ENCODE measurements around the gene NECAB3.

The NECAB3 gene

GRCh38 chr20:33663161-33664084 is 10.8 kb downstream of the NECAB3 start:
- peak; percentile 87 for DNase-seq

DNA sequence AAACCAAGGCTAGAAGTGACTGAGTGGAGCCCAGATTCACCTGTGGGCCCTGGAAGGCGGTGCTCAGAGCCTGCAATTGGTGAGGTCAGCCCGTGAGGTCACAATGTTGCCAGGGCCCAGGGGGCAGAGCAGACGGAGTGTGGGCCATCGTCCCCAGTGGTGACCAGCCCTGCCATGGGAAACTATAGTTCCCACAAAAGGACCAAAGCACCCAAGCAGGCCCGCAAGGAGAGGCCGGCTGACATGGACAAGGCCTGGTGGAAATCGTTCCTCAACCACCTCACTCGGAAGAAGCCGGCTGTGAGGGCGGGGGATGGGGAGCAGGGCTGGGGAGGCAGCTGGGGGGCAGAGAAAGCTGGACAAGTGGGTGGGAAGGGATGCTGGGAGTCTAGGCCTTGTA is 12.1 kb downstream of the NECAB3 start, which contains the start of gene C20orf144:
Gene C20orf144 (plus strand): TSS at position 156 of the 400 bp plus-strand sequence. CDS start 19 bp downstream, at position 175.
- DNase-seq = no peak

GRCh38 chr20:33660685-33661058 is 13.6 kb downstream of the NECAB3 start:
- no peak for DNase-seq

DNA sequence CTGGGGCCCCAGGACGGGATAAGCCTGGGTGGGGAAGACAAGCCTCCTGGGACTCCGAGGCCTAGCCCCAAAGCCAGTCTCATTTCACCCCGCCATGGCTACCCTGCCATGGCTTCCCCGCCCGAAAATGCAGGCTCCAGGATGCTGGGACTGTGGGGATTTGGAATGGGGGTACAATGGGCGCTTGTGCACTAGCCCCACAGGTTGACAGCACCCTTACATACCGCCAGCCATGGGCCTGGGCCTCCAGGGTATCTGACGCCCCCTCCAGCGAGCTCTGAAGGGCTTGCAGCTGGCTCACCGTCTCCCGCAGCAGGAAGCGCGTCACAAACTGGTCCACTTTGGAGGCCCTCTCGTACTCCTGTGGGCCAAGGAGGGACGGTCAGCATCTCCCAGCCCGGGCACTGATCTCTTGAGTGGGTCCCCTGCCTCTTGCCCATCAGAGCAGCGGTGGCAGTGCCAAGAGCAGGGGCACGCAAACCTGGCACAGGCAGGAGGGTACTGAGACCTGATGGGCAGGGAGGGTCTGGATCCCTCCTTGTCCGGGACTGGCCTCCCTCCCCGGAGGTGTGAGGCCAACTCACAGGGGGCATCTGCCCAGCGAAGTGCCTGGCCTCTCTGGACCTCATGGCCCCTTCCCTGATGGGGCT is 14.1 kb downstream of the NECAB3 start:
- no peak for DNase-seq

DNA sequence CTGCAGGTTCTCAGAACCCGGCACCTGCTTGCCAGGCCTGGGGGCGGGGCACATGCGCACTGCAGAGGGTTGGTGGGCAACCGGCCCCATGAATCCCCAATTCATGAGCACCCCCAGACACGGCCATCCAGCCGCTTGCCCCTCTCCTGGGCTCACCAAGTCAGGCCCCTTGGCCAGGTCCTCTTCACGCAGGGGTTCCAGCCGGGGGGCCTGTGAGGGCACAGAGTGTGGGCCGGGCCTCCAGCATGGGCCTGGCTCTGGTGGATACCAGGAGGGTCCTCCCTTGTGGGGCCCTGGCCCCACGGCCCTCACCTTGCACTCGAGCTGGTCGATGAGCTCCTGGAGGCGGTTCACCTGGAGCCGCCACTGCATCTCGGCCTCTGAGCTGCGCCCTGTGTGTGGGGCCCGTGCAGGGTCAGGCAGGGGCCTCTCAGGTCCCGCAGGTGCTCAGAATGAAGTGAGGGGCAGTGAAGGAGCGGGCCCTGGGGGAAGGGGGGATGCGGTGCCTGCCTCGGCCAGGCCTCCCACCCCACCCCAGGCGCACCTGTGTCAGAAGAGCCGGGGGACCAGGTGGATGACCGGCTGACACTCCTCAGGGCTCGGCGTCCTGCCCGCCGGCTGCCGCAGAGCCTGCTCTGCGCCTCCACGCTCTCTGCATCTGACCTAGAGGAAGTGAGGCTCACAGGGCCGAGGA is 14.7 kb downstream of the NECAB3 start:
- no peak for DNase-seq

DNA sequence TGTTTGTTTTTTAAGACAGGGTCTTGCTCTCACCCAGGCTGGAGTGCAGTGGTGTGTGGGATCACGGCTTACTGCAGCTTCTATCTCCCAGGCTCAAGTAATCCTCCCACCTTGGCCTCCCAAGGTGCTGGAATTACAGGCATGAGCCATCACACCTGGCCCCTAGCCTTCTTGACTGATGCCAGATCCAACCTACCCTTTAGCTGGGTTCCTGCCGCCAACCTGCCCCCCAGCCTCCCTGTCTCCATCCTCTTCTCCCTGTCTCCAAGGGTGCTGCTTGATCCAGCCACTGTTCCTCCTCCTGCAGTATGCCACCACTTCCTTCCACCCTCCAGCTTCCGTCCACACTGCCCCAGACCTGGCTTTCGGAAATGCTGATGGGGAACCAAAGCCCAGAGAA is 15.3 kb downstream of the NECAB3 start:
- DNase-seq = no peak

GRCh38 chr20:33658510-33658909 is 15.7 kb downstream of the NECAB3 start:
- DNase-seq = no peak

GRCh38 chr20:33657704-33658095 is 16.5 kb downstream of the NECAB3 start:
- DNase-seq = no peak

- DNase-seq = no peak
These were observed 17.2 kb downstream of the NECAB3 start for GRCh38 chr20:33656783-33657703.

DNA sequence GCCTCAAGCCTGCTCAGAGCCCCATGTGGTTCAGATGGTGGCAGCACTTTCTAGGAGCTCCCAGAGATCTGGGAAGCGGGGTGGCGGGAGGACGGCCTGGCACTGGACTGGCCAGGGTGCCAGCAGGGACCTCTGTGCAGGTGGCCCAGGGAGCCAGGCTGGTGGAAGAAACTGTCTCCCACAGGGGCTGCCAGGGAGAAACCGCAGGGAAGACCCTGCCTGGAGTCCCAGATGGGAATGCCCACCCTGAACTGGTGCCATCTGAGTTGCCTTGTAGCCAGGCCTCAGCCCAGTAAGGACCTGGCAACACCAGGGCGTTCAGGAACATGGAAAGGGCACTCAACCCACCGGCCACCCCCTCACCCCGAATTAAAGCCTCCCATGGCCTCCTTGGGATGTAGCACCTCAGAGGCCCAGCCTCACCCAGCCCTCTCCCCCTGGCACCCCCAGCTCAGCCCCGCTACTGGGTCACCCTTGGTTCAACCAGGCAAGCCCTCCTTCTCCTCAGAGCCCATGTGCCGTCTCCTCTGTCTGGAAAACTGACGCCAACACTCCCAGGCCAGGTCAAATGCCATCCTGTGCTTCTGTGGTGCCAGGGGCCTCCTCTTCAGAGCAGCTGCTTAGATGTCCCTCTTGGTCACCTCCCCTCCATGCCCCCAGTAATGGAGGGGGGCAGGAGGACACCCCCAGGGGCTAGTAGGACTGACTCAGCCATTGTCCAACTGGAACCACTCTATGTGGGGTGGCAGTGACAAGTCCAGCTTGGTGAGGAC is 18.0 kb downstream of the NECAB3 start:
- DNase-seq = no peak

- no peak for DNase-seq
These were observed 19.1 kb downstream of the NECAB3 start for GRCh38 chr20:33655164-33655563.

GRCh38 chr20:33654680-33655161 is 19.5 kb downstream of the NECAB3 start:
- no peak for DNase-seq

DNA sequence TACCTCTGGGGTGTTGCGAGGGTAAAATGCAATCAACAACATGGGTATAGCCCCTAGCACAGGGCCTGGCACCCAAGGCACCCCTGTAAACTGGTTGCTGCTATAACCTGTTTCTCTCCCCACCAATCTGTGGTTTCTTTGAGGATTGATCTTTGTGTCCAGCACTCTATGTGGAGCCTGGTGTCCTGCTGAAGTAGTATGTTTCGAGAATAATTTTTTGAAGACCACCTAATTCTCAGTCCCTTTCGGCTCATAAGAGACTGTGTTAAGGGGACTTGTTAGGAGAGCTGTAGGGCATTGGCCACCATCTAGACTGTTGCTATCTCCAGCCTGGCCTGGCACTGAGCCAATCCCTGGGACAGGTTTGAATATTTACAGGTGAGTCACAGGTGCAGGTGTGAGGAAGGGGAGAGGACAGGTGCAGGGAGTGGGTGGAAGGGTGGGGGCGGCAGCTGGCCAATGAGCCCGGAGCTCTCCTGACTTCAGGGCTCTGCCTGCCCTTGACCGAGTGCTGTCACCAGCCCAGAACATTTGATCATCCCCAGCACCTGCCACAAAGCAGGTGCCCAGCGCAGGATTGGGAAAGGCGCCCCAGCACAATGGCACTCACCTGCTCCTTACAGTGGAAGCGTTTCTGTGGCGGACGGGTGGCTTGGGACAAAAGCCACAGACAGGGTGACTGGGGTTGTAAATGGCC is 20.2 kb downstream of the NECAB3 start:
- no peak for DNase-seq

DNA sequence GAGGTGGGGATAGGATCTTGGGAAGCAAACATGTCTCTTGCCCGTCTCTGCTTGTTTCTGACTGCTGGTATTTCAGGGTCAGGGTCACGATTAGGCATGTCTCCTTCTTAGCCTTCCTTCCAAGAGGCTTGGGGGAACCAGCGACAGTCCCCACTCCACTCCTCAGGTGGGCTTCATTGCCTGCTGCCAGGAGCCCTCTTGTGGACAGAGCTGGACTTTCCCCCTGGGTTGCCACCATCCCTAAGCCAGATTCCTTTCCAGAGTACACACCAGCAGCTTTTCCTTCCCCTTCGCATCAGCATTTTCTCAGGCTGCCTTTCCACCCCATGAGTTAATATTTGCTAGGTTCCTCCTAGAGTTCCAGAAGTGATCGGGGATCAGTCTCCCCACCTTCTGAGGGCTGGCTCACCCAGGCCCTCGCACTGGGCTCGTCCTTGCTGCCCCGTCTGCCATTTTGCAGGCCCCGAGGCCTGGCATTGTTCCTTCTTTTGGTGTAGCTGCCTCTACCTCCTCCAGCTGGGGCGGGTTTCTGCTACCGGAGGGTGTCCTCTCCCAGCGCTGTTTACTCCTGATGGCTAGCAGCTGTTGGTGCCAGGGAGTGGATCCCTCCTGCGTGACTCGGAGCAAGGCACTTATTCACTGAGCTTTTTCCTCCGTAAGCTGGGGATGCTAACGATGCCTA is 20.9 kb downstream of the NECAB3 start:
- peak; percentile 32 for DNase-seq

DNA sequence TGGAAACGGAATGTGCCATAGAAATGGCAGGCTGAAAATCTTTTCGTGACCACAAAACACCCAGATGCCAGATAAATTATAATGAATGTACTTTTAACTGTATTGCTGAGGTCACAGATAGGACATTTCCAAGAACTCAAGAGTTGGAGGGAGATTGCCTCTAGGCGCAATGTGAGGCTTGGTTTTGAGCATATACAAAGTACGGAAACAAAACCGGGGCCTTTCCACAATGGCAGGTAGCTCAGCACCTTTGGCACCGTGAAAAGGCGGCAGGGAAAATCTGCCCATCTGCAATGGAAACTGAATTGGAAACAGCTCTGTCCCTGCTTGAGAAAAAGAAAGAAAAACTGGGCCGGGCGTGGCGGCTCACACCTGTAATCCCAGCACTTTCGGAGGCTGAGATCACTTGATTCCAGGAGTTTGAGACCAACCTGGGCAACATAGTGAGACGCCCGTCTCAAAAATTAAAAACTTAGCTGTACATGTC is 22.6 kb downstream of the NECAB3 start:
- DNase-seq = no peak

GRCh38 chr20:33650753-33651561 is 23.3 kb downstream of the NECAB3 start:
- DNase-seq = no peak

GRCh38 chr20:33650111-33650752 is 24.0 kb downstream of the NECAB3 start:
- DNase-seq = no peak

- no peak for DNase-seq
These were observed 25.0 kb downstream of the NECAB3 start for GRCh38 chr20:33649201-33649681.

Measured in stimulated activated CD4-positive, alpha-beta T cell treated with anti-CD3 and anti-CD28 coated beads, Interleukin-4, amount 100 ng/mL, for 1 hour (primary cell).